Measurements from ENCODE around the gene TFDP2.

- TF ChIP-seq, protein P1, sequence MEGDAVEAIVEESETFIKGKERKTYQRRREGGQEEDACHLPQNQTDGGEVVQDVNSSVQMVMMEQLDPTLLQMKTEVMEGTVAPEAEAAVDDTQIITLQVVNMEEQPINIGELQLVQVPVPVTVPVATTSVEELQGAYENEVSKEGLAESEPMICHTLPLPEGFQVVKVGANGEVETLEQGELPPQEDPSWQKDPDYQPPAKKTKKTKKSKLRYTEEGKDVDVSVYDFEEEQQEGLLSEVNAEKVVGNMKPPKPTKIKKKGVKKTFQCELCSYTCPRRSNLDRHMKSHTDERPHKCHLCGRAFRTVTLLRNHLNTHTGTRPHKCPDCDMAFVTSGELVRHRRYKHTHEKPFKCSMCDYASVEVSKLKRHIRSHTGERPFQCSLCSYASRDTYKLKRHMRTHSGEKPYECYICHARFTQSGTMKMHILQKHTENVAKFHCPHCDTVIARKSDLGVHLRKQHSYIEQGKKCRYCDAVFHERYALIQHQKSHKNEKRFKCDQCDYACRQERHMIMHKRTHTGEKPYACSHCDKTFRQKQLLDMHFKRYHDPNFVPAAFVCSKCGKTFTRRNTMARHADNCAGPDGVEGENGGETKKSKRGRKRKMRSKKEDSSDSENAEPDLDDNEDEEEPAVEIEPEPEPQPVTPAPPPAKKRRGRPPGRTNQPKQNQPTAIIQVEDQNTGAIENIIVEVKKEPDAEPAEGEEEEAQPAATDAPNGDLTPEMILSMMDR (IDR thresholded peaks at IDR 0.05; ENCODE audit: low read depth, low read length, poor library complexity, severe bottlenecking): no peak
- TF ChIP-seq EZH2phosphoT487 (IDR thresholded peaks at IDR 0.05; ENCODE audit: borderline replicate concordance, low read length): no peak
These were observed 9.9 kb upstream of the TFDP2 start for GRCh38 chr3:142159083-142159740.

Measured in DOHH2 (cell line).